GM10266 (cell line): Measurements from ENCODE around the gene KAZN.

Experiments used
- DNase-seq: peaks from one replicate; pipeline ENCODE4 v3.0.0; 2012; ENCODE audit errors: extremely low spot score
- TF ChIP-seq, protein P1 (sequence below): IDR thresholded peaks from 2 replicates; pipeline ENCODE4 v1.5.1; 2012; ENCODE audit warnings: mild to moderate bottlenecking, low read depth; ENCODE audit not compliant: control insufficient read depth, insufficient read depth; ENCODE audit errors: missing control alignments

KAZN gene

DNA sequence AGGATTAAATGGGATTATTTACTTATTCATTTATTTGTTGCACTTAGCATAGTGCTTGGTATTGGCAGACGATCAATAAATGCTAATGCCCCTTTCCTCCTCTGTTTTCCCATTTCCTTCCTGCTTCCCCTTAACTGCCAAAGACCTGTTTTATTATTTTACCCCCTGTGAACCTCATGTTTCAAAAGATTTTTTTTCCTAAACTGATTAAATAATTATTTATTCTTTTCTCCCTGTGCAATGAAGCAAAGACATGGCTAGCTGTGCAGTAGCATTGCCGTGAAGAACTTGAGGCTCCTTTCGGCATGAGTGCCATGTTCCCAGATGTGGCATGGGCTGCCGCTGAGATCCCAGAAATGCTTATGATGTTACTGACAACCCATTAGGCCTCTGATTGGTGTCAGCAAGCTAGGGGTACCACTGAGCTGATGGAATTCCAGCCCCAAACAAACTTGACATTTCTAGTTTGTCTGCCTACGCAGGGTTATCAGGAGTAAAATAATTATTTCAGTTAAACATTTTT is 288.6 kb downstream of the KAZN start:
- no peak for DNase-seq
- TF ChIP-seq, protein P1, sequence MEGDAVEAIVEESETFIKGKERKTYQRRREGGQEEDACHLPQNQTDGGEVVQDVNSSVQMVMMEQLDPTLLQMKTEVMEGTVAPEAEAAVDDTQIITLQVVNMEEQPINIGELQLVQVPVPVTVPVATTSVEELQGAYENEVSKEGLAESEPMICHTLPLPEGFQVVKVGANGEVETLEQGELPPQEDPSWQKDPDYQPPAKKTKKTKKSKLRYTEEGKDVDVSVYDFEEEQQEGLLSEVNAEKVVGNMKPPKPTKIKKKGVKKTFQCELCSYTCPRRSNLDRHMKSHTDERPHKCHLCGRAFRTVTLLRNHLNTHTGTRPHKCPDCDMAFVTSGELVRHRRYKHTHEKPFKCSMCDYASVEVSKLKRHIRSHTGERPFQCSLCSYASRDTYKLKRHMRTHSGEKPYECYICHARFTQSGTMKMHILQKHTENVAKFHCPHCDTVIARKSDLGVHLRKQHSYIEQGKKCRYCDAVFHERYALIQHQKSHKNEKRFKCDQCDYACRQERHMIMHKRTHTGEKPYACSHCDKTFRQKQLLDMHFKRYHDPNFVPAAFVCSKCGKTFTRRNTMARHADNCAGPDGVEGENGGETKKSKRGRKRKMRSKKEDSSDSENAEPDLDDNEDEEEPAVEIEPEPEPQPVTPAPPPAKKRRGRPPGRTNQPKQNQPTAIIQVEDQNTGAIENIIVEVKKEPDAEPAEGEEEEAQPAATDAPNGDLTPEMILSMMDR, result no peak

DNA sequence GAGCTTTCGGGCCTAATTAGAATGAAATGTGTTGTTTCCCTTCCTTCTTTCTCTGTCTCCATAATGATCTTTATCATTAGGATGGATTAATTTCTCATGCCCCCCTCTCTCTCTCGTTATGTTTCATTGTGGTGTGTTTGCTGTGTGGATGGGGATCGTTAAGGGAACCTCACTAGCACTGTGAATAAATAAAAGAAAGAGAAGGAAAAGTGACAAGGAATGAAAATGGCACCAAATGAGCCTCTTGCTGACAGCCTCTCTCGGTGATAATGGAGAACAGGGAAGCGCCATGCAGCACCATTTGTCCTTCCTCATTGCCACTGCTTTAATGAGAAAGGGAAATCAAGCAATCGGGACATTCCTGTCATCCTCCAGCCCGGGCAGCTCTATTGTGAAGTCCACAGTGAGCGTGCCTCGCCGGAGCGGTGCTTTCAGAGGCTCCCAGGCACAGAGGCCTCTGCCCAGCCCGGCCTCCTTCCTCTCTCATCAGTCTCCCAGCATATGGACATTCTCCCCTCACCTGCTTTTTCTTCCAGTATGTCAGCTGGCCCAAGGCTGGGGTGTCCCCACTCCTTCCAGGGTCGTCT is 289.4 kb downstream of the KAZN start:
- DNase-seq, result no peak
- TF ChIP-seq, protein P1, result no peak

DNA sequence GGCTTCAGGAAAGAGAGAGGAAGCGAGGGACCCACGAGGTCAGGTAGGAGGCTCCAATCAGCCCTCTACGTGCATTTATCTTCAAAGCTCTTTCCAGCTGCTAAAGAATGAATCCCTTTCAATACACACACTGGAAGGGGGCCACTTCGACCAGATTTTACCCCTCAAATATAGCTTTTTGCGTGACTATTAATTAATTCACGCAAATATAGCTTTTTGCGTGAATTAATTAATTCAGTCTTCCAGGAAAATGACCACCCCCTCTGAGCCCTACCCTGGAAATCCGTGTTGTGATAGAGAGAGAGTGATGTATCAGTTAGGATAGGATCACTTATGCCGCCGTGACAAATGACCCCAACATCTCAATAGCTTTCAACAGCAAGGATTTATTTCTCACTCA is 289.9 kb downstream of the KAZN start:
- DNase-seq, result no peak
- TF ChIP-seq, protein P1, result no peak

DNA sequence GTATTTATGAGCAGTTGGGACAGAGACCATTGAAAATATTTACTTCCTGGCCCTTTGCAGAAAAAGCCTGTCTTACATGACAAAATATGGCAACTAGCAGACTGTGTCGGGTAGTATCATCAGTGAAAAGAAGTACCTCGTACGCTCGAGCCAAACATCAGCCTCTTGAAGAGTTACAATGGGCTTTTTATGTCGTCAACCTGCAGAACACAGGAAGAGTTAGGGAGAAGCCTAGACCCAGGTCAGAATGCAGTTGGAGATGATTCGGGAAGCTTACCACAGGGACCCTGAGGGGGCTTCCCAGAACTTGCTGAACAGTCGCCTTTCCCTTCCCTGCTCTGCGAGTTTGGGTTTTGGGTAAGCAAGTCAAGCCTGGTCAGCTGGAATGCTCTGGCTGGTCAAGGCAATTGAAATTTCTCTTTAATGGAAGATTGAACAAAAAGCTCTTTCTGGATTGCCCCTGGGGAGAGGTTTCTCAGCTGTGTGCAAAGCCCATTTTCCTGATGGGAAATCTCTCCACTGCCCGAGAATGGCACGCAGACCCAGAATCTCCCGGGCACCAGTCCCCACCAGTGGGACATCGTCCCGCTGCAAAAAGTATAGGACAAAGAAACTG is 291.4 kb downstream of the KAZN start:
- DNase-seq, result no peak
- TF ChIP-seq, protein P1, result no peak

DNA sequence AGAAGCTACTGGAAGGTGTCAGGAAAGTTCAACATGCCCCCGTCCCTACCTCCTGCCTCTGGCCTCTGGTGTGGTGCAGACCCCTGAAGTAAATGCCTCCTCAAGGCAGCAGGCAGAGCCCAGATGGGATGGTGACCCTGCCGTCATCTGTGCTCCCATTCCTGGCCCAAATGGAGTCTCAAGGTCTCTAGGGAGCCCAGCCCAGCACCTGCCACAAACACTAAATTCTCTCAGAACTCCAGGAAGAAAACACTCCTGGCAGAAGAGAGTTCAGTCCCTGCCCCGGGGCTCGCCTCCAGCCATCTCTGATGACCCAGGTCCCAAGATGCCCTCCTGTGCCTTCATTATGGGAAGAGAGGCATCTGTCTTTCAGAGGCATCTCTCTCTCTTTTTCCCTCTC is 293.5 kb downstream of the KAZN start:
- TF ChIP-seq, protein P1, result no peak
- no peak for DNase-seq

DNA sequence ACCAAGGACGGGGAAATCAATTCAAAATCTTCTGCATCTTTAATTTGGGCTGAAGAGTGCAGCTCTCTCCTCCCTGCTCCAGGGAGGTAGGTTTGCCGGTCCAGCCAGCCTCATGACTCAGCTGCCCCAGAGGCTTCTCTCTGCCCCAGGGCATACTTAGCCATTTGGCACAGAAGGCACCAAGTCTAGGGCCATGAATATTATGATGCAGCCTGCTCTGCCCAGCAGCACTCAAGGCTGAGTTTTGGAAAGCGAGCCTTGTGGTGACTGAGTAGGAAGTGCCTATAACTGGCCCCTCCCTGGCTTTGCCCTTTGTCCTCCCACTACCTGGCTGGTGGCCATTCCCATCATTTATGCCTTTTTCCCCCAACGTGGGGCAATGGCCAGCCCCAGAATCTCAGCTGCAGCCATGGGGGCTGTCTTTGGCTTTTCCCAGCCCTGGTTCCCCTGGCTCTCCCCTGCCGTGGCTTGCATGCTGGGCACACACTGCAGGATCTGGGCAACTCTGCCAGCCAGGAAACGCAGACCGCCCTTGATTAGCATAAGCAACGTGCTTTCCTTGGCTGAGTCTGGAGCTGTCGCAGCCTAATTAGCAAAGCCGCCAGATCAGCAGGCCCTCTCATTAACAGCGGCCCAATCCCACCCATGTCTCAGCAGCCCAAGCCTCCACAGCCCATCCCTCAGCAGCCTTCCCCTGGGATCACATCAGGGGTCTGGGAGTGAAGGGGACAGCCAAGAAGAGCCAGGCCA is 296.5 kb downstream of the KAZN start:
- TF ChIP-seq, protein P1, result no peak
- DNase-seq, result no peak

DNA sequence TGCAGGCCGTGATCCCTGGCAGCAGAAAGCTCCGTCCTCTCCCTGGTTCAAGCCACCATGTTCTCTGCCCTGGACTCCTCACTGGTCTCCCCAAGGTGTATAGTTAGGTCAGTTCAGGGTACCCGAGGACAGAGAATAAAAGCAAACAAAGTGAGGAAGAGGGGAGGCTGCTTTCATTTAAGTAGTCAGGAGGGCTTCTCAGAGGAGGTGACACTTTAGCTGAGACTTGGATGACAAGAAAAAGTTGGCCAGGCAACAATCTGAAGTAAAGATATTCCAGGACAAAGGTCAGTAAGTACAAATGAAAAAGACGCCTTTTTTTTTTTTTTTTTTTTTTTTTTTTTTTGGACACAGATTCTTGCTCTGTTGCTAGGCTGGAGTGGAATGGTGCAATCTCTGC is 297.2 kb downstream of the KAZN start:
- DNase-seq, result no peak
- TF ChIP-seq, protein P1, result no peak
